K562 (cell line): ENCODE results near the gene TMEM69. TPM values are rescaled to one million over a fixed set of nuclear protein-coding genes. Genes with fewer than 3 reads are reported as not detected.

Experiments used
- BDP1 ChIP-seq: IDR thresholded peaks from 3 replicates; pipeline ENCODE4 v1.6.1; 2011; ENCODE audit not compliant: insufficient read length, insufficient read depth
- BHLHE40 ChIP-seq: IDR thresholded peaks from 2 replicates; pipeline ENCODE4 v1.6.1; 2011; ENCODE audit warnings: low read length, improper control_type of control experiment
- BRD4 ChIP-seq: fragments of 200-600 bp; sonication (generic); IDR thresholded peaks from 2 replicates; pipeline ENCODE4 v1.6.1; 2017; ENCODE audit warnings: inconsistent platforms
- ETV1 ChIP-seq: fragments of 450-650 bp; conservative IDR thresholded peaks from 2 replicates; pipeline ENCODE4 v1.6.1; 2016; ENCODE audit warnings: missing genetic modification characterization, control low read depth, low read depth, missing compliant biosample characterization
- FOXA3 ChIP-seq, 2 experiments: fragments of 450-650 bp in 1 of 2; sonication (generic) in 1 of 2; formaldehyde crosslinking; IDR thresholded peaks in 1 of 2; conservative IDR thresholded peaks in 1 of 2; 2 replicates each; pipeline versions ENCODE4 v1.4.0 to v1.8.0; 2020 to 2022; ENCODE audit warnings: mild to moderate bottlenecking in 2 of 2, missing genetic modification reagents in 1 of 2
- GTF2F1 ChIP-seq: IDR thresholded peaks from 2 replicates; pipeline ENCODE4 v1.6.1; 2011; ENCODE audit warnings: low read depth, low read length, improper control_type of control experiment
- HDAC8 ChIP-seq: fragments of 450-650 bp; IDR thresholded peaks from 2 replicates; pipeline ENCODE4 v1.6.1; 2016; ENCODE audit warnings: mild to moderate bottlenecking, missing genetic modification characterization, moderate library complexity, missing compliant biosample characterization
- KDM5B ChIP-seq: fragments of 200-600 bp; sonication (generic); IDR thresholded peaks from 2 replicates; pipeline ENCODE4 v1.6.1; 2012; ENCODE audit warnings: low read depth, mild to moderate bottlenecking, moderate library complexity, low read length, control low read depth, inconsistent platforms; ENCODE audit not compliant: insufficient replicate concordance
- KLF6 ChIP-seq: fragments of 250-450 bp; sonication (Bioruptor Pico); IDR thresholded peaks from 2 replicates; pipeline ENCODE4 v1.4.0; 2020; ENCODE audit warnings: mild to moderate bottlenecking, moderate library complexity, borderline replicate concordance
- NFYB ChIP-seq: IDR thresholded peaks from 2 replicates; pipeline ENCODE4 v1.6.1; 2011; ENCODE audit warnings: mild to moderate bottlenecking, moderate library complexity; ENCODE audit not compliant: insufficient read length; ENCODE audit errors: extremely low read depth
- PCBP2 ChIP-seq: fragments of 200-400 bp; formaldehyde crosslinking; IDR thresholded peaks from 2 replicates; pipeline ENCODE4 v1.6.1; 2018; ENCODE audit warnings: low read length, low read depth, mild to moderate bottlenecking, moderate library complexity; ENCODE audit not compliant: poor library complexity, severe bottlenecking
- RBM17 ChIP-seq: fragments of 200-400 bp; formaldehyde crosslinking; IDR thresholded peaks from 2 replicates; pipeline ENCODE4 v1.6.1; 2017; ENCODE audit warnings: low read depth, mild to moderate bottlenecking, low read length, borderline replicate concordance
- TAL1 ChIP-seq: fragments of 450-650 bp; IDR thresholded peaks from 2 replicates; pipeline ENCODE4 v1.6.1; 2016; ENCODE audit warnings: mild to moderate bottlenecking
- ZSCAN32 ChIP-seq: fragments of 450-650 bp; formaldehyde crosslinking; IDR thresholded peaks from 2 replicates; pipeline ENCODE4 v1.4.0; 2020; ENCODE audit warnings: mild to moderate bottlenecking, moderate library complexity
- polyA plus RNA-seq, 8 experiments: library from polyadenylated mRNA; depleted of rRNA in 4 of 8; stranded (reverse) in 5 of 8; unstranded in 3 of 8; fragments of >200 nt; fragmentation: Nextera tagmentation in 2 of 8; fragmentation: Illumina TruSeq in 1 of 8; extraction: Ambion mirVana in 2 of 8; extraction: Trizol in 1 of 8; gene quantifications; 2 replicates each; pipeline versions ENCODE4 v1.2.1 to v1.2.3, GENCODE V29; 2011 to 2014; ENCODE audit warnings: inconsistent platforms in 1 of 8, missing spikeins in 1 of 8
- total RNA-seq, 7 experiments: library from RNA; depleted of rRNA in 6 of 7; stranded (reverse); fragments of >200 nt in 6 of 7; fragmentation: Illumina TruSeq in 2 of 7; extraction: Trizol in 2 of 7; gene quantifications; 2 replicates each; pipeline versions ENCODE4 v1.2.1 to v1.2.3, GENCODE V29; 2011 to 2021; ENCODE audit warnings: low replicate concordance in 1 of 7
- TF ChIP-seq, protein P1 (sequence below): IDR thresholded peaks from 2 replicates; pipeline ENCODE4 v1.6.1; 2011; ENCODE audit warnings: borderline replicate concordance, low read depth, mild to moderate bottlenecking, moderate library complexity, low read length; ENCODE audit not compliant: insufficient read depth, poor library complexity, severe bottlenecking
- TF ChIP-seq, protein P2 (sequence below): fragments of 250-450 bp; sonication (Bioruptor Pico); IDR thresholded peaks from 2 replicates; pipeline ENCODE4 v1.5.0; 2021; ENCODE audit warnings: mild to moderate bottlenecking, moderate library complexity

TMEM69 gene
- total and polyA plus RNA-seq, 9 of the 15 experiments (the other 6 are each of a cell fraction or from before 2014, with no cell fraction given): 47.3 to 248 (median 103) TPM

DNA sequence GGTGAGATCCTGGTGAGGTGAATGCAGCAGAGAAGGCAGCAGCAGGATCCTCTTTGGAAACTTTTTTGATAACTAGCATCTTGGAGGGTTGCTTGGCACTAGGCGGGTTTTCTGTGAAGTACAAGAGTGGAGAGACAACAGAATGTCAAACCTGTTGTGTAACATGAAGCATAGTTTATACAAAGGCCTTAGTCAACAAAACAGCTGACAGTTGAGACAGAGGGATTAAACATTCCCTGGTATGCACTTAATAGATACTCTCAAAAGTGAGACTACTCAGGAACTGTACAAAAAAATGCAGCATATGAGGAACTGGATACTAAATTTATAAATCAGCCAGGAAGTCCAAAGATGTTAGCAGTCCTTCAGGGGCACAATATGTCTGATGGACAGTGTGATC, 47.7 kb upstream of the TMEM69 start (continued):
- TF ChIP-seq KDM5B (no peak), PCBP2 (no peak), KLF6 (no peak), ETV1 (no peak), BHLHE40 (no peak), BDP1 (no peak), HDAC8 (tag) (no peak), TAL1 (no peak), ZSCAN32 (no peak), GTF2F1 (no peak), RBM17 (no peak), FOXA3 (CRISPR knock-in tag; conservative IDR thresholded peaks at IDR 0.05 in 1 of 2, IDR thresholded peaks at IDR 0.05 in 1 of 2) (no peak), NFYB (no peak), BRD4 (no peak)
- TF ChIP-seq, protein P1, sequence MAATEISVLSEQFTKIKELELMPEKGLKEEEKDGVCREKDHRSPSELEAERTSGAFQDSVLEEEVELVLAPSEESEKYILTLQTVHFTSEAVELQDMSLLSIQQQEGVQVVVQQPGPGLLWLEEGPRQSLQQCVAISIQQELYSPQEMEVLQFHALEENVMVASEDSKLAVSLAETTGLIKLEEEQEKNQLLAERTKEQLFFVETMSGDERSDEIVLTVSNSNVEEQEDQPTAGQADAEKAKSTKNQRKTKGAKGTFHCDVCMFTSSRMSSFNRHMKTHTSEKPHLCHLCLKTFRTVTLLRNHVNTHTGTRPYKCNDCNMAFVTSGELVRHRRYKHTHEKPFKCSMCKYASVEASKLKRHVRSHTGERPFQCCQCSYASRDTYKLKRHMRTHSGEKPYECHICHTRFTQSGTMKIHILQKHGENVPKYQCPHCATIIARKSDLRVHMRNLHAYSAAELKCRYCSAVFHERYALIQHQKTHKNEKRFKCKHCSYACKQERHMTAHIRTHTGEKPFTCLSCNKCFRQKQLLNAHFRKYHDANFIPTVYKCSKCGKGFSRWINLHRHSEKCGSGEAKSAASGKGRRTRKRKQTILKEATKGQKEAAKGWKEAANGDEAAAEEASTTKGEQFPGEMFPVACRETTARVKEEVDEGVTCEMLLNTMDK: no peak
- TF ChIP-seq, protein P2, sequence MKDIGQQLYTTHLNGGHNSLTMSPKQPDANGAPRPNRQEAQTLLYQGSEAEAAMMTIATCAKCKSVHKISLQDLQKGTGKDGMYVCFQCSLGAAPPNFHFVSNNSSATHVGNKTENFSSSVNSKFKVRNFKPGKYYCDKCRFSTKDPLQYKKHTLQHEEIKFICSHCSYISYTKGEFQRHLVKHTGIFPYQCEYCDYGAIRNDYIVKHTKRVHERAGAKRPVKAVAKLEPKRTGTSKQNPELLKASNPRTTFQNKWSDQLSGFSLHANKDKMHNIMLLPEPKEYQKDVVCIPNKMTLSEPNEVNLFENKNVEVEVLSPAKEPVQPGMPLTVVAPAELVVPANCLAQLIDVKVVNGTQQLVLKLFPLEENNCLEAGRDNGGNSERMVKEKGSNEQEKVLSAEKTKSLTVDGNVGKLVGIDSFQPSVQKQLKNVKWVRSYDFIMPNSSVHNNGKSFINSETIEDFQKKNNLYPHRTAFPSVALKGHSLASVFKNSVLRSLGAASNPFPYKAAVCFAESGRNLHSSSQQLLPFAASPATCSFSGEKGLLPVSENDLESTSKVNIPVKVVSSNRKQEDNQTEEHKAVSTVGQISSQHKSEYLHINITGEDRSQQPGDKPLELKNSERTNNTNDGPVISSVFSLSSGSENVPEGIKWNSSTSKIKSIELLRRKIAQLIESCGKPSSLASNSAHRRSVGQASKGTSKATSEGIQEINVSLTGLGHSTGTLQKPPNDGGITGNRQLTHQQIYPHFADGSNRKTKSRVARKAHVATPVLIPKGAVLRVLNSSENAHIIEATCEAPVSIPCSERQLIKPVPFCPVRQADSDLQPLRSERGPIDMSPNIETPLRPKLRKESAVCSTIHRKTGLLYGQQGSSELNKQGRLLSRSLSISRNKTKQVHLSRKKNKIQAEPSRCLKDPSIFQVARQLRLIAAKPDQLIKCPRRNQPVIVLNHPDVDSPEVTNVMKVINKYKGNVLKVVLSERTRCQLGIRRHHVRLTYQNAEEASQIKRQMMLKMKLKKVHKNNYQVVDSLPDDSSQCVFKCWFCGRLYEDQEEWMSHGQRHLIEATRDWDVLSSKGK: no peak
